Measurements from ENCODE around the gene EDNRA.

Gene EDNRA

GRCh38 chr4:147543034-147543433 is 62.1 kb downstream of the EDNRA start:
- DNase-seq = no peak

GRCh38 chr4:147546349-147546748 is 65.5 kb downstream of the EDNRA start:
- no peak for DNase-seq

- DNase-seq = no peak
These were observed 66.6 kb downstream of the EDNRA start for GRCh38 chr4:147547314-147548056.

- DNase-seq = no peak
These were observed 67.4 kb downstream of the EDNRA start for GRCh38 chr4:147548256-147548655.

- DNase-seq = no peak
These were observed 69.8 kb downstream of the EDNRA start for GRCh38 chr4:147550626-147551246.

GRCh38 chr4:147560625-147561024 is 79.7 kb downstream of the EDNRA start:
- no peak for DNase-seq

- no peak for DNase-seq
These were observed 85.9 kb downstream of the EDNRA start for GRCh38 chr4:147566762-147567161.

GRCh38 chr4:147567276-147567675 is 86.4 kb downstream of the EDNRA start:
- DNase-seq = no peak

GRCh38 chr4:147570616-147571015 is 89.7 kb downstream of the EDNRA start:
- no peak for DNase-seq

GRCh38 chr4:147571036-147571770 is 90.3 kb downstream of the EDNRA start:
- no peak for DNase-seq

GRCh38 chr4:147576084-147576483 is 95.2 kb downstream of the EDNRA start:
- no peak for DNase-seq

- no peak for DNase-seq
These were observed 97.2 kb downstream of the EDNRA start for GRCh38 chr4:147578051-147578476.

- DNase-seq = no peak
These were observed 97.7 kb downstream of the EDNRA start for GRCh38 chr4:147578593-147578992.

GRCh38 chr4:147580396-147580795 is 99.5 kb downstream of the EDNRA start:
- no peak for DNase-seq

- no peak for DNase-seq
These were observed 100.9 kb downstream of the EDNRA start for GRCh38 chr4:147581606-147582350.

GRCh38 chr4:147582386-147583060 is 101.6 kb downstream of the EDNRA start:
- no peak for DNase-seq

GRCh38 chr4:147583876-147584275 is 103.0 kb downstream of the EDNRA start:
- DNase-seq = no peak

- DNase-seq = no peak
These were observed 105.1 kb downstream of the EDNRA start for GRCh38 chr4:147586032-147586431.

GRCh38 chr4:147586637-147587036 is 105.7 kb downstream of the EDNRA start:
- no peak for DNase-seq

- DNase-seq = no peak
These were observed 106.1 kb downstream of the EDNRA start for GRCh38 chr4:147587041-147587440.

GRCh38 chr4:147589586-147589985 is 108.7 kb downstream of the EDNRA start:
- no peak for DNase-seq

GRCh38 chr4:147590249-147590920 is 109.5 kb downstream of the EDNRA start:
- DNase-seq = peak in 1 of 2 experiments; percentile 25

Measured in stimulated activated CD4-positive, alpha-beta T cell treated with anti-CD3 and anti-CD28 coated beads, Interleukin-4, amount 100 ng/mL, for 4 hours (primary cell).